Raji (cell line): ENCODE results near the gene AADAT.

Source experiments
- POLR2A ChIP-seq: IDR thresholded peaks from 2 replicates; pipeline ENCODE4 v1.6.1; 2011; ENCODE audit warnings: low read depth, low read length, control low read depth; ENCODE audit not compliant: insufficient read depth

AADAT gene

DNA sequence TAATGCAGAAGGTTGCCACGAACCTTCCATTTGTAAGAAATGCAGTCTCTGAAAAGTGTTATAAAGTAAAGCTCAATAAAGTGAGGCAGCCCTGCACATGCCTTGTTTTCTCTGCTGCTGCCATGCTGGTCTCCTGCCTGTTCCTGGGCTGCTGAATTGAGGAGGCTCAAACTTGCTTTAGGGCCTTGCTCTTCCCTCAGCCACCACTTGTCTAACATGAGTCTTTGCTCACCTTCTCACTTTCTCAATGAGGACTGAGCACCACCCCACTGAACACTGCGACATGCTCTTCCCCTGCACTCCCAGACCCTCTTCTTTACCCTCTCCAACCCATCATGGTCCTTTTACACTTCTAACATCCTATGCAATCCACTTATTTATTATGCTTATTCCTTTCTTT is 38.4 kb downstream of the AADAT start:
- TF ChIP-seq POLR2A = no peak

DNA sequence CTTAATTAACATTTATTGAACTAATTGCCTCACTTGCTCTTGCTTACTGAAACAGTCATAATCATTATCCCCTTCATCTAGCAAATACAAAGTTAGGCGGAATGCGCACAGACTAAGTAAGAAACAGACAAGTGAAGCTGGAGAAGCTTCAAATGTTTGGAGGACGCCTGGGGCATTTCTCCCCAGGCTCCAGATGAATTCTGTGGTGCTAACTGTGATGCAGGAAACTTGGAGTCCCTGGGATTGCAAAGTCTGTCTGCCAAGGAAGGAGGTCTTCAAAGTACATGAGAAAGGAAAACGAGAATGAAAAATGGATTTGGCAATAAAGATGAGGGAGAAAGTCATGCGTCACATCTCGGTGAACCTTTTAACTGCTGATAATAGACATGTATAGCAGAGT is 40.0 kb downstream of the AADAT start:
- no peak for TF ChIP-seq POLR2A

DNA sequence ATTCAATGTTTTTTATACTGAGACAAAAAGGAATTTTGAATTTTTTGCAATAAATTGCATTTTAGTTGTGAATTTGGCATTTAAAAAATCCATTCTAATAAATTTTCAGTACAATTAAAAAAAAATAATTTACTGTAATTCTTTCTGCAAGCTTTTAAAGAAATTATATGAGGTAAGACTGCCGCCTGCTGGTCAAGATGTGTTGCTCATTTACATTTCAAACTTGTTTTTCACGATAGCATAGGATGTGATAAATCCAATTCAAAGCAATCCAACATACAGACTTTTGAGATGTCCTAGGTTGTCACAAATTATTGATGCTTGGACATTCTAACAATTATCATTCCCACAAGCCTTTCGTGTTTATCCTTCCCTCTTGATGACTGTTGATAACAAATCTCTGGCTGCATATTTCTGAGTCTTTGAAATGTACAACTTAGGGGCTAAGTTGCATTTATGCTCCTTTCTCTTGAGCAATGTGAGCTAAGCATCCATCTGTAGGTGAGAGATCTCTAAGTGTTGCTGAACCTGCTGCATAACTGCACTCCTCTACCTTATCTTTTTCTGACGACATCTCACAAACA is 41.9 kb downstream of the AADAT start:
- no peak for TF ChIP-seq POLR2A

DNA sequence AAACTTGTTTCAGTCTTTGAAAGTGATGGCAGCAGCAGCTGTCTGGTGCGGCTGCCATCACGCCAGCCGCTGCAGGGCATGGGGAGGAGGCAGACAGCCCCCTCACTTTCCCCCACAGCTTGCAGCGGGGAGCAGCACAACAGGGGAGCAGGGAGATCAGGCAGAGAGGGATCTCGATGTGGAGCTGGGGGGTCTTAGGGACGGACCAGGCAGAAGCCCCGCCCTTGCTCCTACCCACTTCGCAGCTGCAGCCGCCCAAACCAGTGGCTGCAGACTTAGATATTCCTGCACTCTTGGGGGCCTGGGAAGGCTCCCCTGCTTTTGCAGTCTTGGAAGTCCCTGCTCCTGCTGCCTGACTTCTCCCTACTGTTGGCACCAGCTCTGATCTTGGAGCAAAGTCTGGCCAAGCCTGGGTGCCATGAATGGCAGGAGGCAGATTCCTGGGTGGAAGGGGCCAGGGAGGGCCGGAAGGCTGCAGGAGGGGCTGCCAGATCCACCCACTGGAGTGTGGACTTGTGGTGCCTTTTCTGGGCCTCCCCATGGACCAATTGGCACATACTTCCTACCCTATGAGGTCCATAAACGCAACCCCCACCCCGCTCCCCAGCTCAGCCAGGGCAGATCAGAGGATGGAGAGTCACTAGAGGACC is 49.6 kb downstream of the AADAT start:
- TF ChIP-seq POLR2A = no peak

DNA sequence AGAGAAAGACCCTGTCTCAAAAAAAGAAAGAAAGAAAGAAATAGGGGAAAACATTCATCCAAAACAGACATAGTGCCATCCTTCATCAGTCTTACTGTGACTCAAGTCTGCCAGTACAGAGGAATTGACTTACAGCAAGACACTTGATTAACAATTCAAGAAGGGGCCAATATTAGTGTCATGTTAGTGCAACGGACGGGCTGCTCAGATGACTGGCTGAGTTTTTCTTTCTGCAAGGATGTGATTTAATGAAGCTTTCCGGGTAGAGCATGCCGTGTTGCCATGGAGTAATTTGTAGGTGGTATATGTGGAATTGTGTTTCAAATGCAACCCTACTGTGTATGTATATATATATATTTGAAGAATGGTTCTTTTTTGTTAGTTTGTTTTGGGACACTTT is 51.0 kb downstream of the AADAT start:
- no peak for TF ChIP-seq POLR2A

DNA sequence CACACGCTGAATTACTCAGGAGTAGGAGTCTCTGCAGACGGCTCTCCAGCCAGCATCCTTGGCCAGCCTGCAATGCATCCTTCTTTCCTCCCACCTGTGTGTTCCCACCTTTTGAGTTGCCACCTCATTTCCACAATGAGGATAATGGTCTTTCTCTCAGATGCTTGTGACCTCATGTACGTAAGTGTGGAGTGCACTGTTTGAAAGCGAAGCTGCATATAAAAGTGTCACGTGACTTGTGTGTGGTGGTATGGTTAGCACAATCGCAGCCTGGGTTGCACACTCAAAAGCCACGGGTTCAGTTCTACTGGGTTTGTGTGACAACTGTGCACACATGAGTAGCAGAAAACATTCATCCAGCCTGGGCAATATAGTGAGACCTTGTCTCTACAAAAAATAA is 51.5 kb downstream of the AADAT start:
- no peak for TF ChIP-seq POLR2A

DNA sequence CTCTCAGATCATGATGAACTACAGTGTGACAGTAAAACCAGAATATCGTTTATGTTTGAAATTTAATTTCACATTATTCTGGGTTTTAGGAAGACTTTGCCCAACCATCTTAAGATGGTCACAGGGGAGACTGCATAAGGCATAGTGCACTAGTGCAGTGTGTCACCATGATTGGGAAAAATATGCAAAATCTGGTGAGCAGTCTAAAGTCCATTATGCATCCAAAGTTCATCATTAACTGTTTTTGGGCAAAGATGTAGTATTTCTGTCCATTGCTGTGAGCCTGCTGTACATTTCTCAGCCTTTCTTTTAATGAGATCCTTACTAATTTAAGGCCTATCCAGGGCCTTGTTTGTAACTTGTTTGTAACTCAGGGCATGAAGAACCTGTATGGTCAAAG is 52.3 kb downstream of the AADAT start:
- no peak for TF ChIP-seq POLR2A

DNA sequence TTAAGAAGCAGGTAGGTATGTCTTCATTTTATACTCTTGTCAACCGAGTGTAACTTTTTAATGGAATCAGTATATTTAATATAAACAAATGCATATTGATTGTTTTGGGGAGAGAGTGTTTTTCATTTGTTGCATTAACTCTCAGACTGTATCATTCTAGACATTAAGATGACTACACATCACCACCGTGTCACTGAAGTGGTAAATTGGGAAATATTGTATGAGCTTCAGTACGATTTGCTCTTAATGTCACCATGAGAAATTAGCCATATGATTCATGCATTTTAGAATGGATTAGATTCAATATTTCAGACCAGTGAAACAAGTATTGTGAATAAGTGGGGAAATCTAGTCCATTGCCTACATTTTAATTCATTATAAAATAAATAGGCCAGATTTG is 53.9 kb downstream of the AADAT start:
- TF ChIP-seq POLR2A = no peak

DNA sequence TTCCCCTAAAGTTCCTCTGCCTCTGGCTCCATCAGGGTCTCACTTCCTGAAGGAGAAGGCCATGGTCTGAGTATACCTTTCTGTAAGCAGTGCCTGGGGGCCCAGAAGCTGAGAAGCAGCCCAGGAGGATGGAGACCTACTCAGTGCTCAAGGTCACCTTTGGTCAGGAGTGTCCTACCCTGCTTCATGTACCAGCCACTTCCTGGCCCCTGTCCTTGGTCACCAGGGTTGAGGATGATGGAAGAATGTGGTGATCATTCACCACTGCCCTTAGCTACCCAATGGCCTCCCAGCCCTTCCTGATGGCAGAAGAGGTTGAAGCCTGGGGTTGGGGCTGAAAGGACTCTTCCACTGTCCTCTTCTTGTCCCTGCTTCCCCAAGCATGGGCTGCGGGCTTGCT is 54.5 kb downstream of the AADAT start:
- no peak for TF ChIP-seq POLR2A

DNA sequence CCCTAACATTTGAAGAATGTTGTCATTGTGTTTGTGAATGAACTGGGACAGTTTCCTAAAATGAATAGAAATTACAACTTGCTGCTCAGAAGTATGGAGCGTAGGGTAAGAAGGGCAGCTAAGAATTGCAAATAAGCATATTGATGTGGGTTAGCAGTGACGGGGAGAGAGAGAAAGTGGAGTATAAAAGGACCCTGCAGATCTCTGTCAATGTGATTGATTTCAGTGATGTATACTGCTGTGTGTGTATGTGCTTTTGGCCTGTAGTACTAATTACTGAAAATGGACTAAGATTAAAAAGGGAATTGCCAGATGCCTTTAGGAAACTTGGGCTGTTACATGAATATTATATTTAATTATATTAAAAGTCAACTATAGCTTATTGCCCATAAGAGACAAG is 55.8 kb downstream of the AADAT start:
- TF ChIP-seq POLR2A = no peak

DNA sequence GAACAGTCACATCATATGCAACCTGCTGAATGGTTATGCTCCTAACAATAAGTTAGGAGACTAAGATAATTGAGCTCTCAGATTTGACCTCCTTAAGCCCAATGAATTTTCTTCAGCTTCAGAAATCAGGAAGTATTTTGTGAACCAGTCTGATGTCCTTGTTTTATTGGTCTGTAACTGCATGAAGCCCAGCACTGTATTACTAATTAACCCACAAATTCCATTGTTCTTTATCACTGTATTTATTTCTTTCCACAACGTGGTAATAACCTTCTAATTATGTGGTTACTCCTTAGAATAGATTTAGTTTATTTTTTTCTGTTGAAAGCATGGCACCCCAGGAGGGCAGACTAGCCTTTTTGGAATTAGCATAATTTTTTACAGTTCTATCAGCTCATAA is 59.6 kb downstream of the AADAT start:
- no peak for TF ChIP-seq POLR2A

DNA sequence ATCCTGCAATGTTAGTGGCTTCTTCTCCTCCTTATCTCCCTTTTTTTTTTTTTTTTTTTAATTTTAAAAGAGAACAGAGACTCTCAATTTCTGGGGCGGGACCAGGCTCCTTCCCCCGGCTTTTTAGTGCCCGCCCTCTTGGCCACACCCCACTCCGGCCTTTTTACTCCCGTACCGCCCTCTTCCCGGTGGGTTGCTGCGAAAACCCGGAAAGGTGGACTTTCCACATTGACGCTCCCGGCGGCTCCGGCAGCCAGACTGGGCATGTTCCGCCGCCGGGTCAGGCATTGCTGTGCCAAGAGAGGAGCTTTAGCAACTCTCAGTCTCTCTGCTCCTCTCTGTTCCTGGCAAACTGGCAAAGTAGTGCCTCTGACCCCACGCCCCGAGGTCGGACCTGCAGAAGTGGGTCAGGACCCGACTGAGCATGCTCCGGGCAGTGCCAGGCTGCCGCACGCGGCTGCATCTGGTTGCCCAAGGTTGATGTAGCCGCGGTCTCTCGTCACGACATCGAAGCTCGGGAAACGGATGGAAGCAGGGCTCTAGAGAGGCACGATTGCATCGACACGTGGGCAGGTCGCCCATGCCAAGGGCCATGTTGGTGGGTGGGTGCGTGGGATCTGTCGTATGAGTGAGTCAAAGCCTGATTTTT is 62.5 kb downstream of the AADAT start:
- TF ChIP-seq POLR2A = no peak

DNA sequence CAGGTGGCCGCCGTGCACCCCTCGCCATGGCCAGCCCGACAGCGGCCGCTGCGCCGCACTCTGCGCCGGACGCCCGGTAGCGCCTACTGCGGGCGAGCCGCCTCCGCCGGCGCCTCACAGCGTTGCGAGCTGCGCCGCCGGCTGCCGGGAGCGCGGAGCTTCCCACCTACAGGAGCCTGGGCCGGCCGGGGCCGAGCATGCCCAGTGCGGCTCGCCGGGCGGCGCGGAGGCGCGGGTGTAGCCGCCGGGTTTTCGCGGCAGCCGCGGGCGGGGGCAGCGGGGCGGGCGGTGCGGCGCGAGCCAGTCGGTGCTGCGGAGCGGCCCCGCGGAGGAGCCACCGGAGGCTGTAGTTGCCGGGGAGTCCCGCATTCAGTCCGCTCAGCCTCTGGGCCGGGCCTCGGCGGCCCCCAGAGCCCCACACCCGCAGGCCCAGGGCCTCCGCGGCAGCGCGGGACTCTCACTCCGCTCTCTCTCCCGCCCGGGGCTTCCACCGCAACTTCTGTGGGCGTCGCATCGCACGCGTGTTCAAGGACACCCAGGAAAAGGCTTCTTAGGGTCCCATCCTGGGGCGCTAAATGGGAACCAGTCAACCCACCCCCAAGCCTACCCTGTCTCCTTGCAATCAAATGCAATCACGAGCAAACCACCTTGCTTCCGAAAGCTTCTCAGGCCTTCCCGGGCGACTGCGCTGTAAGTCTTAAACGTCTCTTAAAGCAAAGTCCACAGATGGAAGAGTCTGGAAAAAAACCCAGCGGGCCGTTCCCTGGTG is 63.3 kb downstream of the AADAT start, which contains the start of gene MFAP3L:
Gene MFAP3L (minus strand): TSS at position 143 of the 769 bp plus-strand sequence. CDS start 20,518 bp downstream, outside the sequence.
- no peak for TF ChIP-seq POLR2A

DNA sequence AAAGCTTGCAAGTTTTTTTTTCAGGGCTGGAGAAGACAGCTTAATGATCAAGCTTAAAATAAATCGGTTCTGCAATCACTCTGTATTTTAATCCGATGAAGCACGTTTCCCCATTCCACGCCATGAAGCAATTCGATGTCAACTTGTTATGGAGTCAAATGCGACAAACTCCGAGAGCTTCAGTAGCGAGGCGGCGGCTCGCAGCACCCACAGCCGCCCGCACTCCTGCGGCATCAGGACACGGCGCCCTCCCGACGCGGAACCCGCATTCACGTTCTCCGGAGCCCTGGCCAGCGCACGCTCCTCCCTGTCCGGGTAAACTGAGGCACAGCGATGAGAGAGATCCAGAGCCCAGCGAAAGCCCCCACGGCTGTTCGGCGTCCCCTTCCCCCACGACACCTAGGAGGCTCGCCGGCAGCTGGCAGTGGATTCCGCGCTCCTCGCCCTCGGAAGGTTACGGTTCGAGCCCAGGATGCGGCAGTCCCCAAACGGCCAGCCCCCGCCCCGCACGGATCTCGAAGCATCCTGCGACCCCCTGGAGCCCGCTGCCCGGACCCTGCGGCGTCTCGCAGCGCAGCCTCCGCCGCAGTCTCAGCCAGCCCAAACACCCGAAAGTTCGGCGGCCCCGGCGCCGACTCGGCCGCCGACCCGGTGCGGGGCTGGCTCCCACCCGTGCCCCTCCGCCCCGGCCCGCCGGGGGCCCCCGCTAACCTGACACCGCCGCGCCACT is 64.1 kb downstream of the AADAT start:
- no peak for TF ChIP-seq POLR2A

DNA sequence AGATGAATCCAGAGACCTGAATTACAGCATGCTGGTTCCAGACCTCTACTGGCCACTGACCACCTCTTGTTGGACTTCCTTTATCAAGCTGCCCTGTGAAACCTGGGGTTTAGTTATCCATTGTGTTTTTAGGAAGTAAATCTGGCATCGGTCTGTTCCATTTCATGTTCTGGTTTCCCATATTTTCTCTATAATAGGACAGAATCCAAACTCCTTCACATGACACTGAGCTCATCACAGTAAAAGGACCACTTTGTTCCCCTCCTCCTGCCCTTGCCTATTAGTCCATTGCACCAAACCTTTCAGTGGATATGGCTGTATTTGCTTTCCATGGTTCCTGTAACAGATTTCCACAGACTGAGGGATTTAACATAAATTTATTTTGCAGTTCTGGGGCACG is 67.5 kb downstream of the AADAT start:
- no peak for TF ChIP-seq POLR2A
